ENCODE measurements around the gene RHBDL1.

The RHBDL1 gene

DNA sequence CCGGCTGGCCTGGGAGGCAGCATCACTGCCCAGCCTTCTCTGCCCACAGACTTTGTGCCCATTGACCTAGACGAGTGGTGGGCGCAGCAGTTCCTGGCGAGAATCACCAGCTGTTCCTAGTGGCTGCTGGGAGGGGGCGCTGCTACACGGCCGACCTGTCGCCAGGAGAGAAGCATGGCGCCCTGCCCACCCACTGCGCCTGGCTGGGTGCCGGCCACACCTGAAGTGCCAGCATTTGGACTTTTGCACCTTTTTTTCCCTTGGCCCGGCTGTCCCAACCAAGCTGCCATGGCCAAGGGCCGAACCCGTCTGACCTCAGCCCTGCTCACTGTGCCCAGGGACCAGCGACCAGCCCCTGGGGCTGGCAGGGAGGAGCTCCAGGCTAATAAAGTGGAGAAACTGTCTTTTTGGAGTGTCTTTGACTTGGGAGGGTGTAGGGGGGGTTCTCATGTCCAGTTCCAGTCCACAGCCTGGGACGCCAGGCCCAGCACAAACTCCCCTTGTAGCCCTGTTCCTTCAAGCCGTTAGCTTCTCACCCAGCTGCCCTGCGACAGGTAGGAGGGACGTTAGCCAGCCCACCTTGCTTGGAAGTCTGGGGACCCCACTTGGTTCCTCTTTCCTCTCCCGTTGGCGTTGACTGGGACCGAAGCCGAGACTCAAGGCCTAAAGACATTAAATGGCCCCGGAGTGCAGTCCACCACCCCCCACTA, 27.2 kb upstream of the RHBDL1 start:
- Histone ChIP-seq H3K27me3 (ENCODE audit: insufficient read depth, low read depth) (no peaks in the 10 kb centered on the region), H3K79me2 (ENCODE audit: insufficient read depth, low read depth) (peaks cover 26% of the 10 kb centered on the region; the same call in 1 of the 2 replicates), H3K4me1 (ENCODE audit: low read depth, poor library complexity, severe bottlenecking) (peaks cover 14% of the 10 kb centered on the region), H3K4me2 (peak overlapping the region; percentile 88), H3K36me3 (ENCODE audit: insufficient read depth) (no peaks in the 10 kb centered on the region), H4K20me1 (ENCODE audit: insufficient read depth) (no peaks in the 10 kb centered on the region), H3K27ac (peak overlapping the region; percentile 84), H3K4me3 (IDR thresholded peaks at IDR 0.05; ENCODE audit: insufficient read depth, low read depth, low read length) (no peak overlapping the region), H2AFZ (ENCODE audit: low read depth) (peak overlapping the region; percentile 50), H3K9ac (peak overlapping the region; percentile 87)
- TF ChIP-seq, protein P1, sequence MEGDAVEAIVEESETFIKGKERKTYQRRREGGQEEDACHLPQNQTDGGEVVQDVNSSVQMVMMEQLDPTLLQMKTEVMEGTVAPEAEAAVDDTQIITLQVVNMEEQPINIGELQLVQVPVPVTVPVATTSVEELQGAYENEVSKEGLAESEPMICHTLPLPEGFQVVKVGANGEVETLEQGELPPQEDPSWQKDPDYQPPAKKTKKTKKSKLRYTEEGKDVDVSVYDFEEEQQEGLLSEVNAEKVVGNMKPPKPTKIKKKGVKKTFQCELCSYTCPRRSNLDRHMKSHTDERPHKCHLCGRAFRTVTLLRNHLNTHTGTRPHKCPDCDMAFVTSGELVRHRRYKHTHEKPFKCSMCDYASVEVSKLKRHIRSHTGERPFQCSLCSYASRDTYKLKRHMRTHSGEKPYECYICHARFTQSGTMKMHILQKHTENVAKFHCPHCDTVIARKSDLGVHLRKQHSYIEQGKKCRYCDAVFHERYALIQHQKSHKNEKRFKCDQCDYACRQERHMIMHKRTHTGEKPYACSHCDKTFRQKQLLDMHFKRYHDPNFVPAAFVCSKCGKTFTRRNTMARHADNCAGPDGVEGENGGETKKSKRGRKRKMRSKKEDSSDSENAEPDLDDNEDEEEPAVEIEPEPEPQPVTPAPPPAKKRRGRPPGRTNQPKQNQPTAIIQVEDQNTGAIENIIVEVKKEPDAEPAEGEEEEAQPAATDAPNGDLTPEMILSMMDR (conservative IDR thresholded peaks at IDR 0.05; ENCODE audit: low read depth, low read length): peak; percentile 72

DNA sequence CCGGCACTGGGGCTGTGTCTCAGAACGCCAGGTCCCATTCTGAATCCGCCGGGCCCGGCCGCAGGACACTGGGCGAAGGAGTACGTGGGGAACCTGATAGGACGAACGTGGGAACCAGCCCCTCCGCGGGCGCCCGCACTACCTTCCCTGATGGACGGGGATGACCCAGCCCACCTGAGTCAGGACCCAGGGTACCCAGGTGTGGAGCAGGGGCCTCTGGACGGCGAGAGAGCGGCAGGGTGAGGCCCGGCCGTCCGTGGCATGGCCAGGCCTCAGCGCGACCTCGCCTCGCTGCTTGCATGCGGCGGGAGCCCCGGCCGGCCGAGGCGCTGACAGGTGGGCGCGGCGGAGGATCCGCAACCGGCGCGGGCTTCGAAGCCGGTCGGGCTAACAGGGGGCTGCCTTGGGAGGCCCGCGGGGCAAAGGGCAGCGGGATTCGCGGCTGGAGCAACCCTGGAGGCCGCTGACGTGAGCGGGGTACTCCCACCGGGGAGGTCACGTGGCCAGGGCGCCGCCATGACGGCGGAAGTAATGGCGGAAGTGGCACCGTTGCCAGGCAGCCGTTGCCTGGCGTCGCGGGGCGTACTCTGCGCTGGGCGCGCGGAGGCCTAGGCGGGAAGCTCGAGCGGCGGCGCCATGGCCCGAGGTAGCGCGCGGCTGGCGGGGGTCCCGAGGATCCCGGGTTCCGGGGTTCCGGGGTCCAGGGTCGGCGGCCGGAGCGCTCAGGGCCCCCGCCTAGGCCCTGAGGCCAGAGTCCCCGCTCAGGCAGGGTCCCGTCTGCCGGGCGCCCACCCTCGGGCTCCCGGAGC, 26.5 kb upstream of the RHBDL1 start, which contains the start of gene WDR90:
WDR90 (plus strand) TSS at position 585 of the 809 bp plus-strand sequence; CDS start at position 637, 52 bp downstream.
- Histone ChIP-seq H3K4me2 (peak within 1 kb of the TSS; percentile 88), H3K27me3 (ENCODE audit: insufficient read depth, low read depth) (no peaks in the 10 kb centered on the region), H3K4me1 (ENCODE audit: low read depth, poor library complexity, severe bottlenecking) (peaks cover 8% of the 10 kb centered on the region), H3K27ac (peak within 1 kb of the TSS; percentile 84), H3K4me3 (IDR thresholded peaks at IDR 0.05; ENCODE audit: insufficient read depth, low read depth, low read length) (no peak within 1 kb of the TSS), H2AFZ (ENCODE audit: low read depth) (peak within 1 kb of the TSS; percentile 50), H3K36me3 (ENCODE audit: insufficient read depth) (no peaks in the 10 kb centered on the region), H4K20me1 (ENCODE audit: insufficient read depth) (no peaks in the 10 kb centered on the region), H3K9ac (peak within 1 kb of the TSS; percentile 87), H3K79me2 (ENCODE audit: insufficient read depth, low read depth) (peaks cover 25% of the 10 kb centered on the region; the same call in 1 of the 2 replicates)
- TF ChIP-seq, protein P1 (conservative IDR thresholded peaks at IDR 0.05; ENCODE audit: low read depth, low read length): no peak

DNA sequence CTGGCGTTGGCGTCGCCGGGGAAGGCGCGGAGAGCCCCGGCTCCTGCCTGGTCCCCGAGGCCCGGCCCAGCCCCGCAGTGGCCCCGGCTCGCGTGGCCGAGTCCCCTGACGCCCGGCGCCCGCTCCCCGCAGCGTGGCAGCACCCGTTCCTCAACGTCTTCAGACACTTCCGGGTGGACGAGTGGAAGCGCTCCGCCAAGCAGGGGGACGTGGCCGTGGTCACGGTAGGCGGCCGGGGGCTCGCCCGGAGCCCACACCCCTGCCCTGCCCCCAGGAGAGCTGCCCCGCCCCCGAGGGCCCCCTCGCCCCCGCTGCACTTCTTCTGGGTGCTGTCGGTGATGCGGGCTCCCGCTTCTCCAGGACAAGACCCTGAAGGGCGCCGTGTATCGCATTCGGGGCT, 25.8 kb upstream of the RHBDL1 start:
- TF ChIP-seq, protein P1 (conservative IDR thresholded peaks at IDR 0.05; ENCODE audit: low read depth, low read length): no peak
- peaks cover 8% of the 10 kb centered on the region for H3K4me1 ChIP-seq (ENCODE audit: low read depth, poor library complexity, severe bottlenecking)
- peak overlapping the region; percentile 84 for H3K27ac ChIP-seq
- H4K20me1 ChIP-seq (ENCODE audit: insufficient read depth): no peaks in the 10 kb centered on the region
- peaks cover 23% of the 10 kb centered on the region; the same call in 1 of the 2 replicates for H3K79me2 ChIP-seq (ENCODE audit: insufficient read depth, low read depth)
- H3K36me3 ChIP-seq (ENCODE audit: insufficient read depth): no peaks in the 10 kb centered on the region
- H3K4me2 ChIP-seq: peak overlapping the region; percentile 88
- peak overlapping the region; percentile 87 for H3K9ac ChIP-seq
- no peaks in the 10 kb centered on the region for H3K27me3 ChIP-seq (ENCODE audit: insufficient read depth, low read depth)
- no peak overlapping the region for H3K4me3 ChIP-seq (IDR thresholded peaks at IDR 0.05; ENCODE audit: insufficient read depth, low read depth, low read length)
- H2AFZ ChIP-seq (ENCODE audit: low read depth): peak overlapping the region; percentile 50

DNA sequence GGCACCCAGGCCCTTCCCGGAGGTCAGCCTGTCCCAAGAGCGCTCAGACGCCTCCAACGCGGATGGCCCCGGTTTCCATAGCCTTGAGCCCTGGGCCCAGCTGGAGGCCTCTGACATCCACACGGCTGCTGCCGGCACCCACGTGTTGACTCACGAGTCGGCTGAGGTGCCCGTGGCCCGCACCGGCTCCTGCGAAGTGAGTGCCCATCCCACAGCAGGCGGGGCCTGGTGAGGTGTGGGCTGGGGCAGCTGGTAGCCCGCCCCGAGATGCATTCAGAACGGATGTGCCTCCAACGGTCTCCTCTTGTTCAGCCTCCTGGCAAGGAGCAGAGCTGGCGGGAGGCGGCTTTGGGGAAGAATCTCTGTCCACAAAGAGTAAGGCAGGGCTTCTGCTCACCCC, 23.6 kb upstream of the RHBDL1 start:
- Histone ChIP-seq H3K36me3 (ENCODE audit: insufficient read depth) (no peaks in the 10 kb centered on the region), H3K27ac (no peak overlapping the region), H4K20me1 (ENCODE audit: insufficient read depth) (no peaks in the 10 kb centered on the region), H3K27me3 (ENCODE audit: insufficient read depth, low read depth) (no peaks in the 10 kb centered on the region), H3K4me1 (ENCODE audit: low read depth, poor library complexity, severe bottlenecking) (peaks cover 8% of the 10 kb centered on the region), H2AFZ (ENCODE audit: low read depth) (no peak overlapping the region), H3K4me2 (no peak overlapping the region), H3K4me3 (IDR thresholded peaks at IDR 0.05; ENCODE audit: insufficient read depth, low read depth, low read length) (no peak overlapping the region), H3K79me2 (ENCODE audit: insufficient read depth, low read depth) (peaks cover 17% of the 10 kb centered on the region; the same call in 1 of the 2 replicates), H3K9ac (no peak overlapping the region)
- TF ChIP-seq, protein P1 (conservative IDR thresholded peaks at IDR 0.05; ENCODE audit: low read depth, low read length): no peak

Data from KMS-11 (cell line).